ENCODE data around the gene UQCC3.

- TF ChIP-seq EZH2 (IDR thresholded peaks at IDR 0.05; ENCODE audit: insufficient read depth, poor library complexity, severe bottlenecking) (no peak), EZH2phosphoT487 (IDR thresholded peaks at IDR 0.05; ENCODE audit: insufficient read depth, low read depth) (peak; percentile 80; the same call in 1 of the 2 replicates)
Measured at GRCh38 chr11:62678770-62679696, 7.6 kb downstream of the UQCC3 start, which contains the start of gene UBXN1.

Data from GM23248 (cell line).